PFSK-1 (cell line): ENCODE measurements around the gene RAB18.

Experiments
- POLR2AphosphoS5 ChIP-seq: IDR thresholded peaks from 2 replicates; pipeline ENCODE4 v1.6.1; 2012; ENCODE audit warnings: low read depth, mild to moderate bottlenecking, control low read depth, low read length, moderate library complexity
- TAF1 ChIP-seq: IDR thresholded peaks from 2 replicates; pipeline ENCODE4 v1.6.1; 2012; ENCODE audit warnings: low read length, control low read depth, borderline replicate concordance; ENCODE audit not compliant: insufficient read depth

- TF ChIP-seq POLR2AphosphoS5 (no peak), TAF1 (no peak)
These were observed 74.2 kb downstream of the RAB18 start for GRCh38 chr10:27578316-27578715.
